Measurements from ENCODE around the gene COG5. TPM values are rescaled to one million over a fixed set of nuclear protein-coding genes. Genes with fewer than 3 reads are reported as not detected.

COG5 gene
- total RNA-seq, 2 experiments from 2014 or later = 37.6 to 40.3 TPM

DNA sequence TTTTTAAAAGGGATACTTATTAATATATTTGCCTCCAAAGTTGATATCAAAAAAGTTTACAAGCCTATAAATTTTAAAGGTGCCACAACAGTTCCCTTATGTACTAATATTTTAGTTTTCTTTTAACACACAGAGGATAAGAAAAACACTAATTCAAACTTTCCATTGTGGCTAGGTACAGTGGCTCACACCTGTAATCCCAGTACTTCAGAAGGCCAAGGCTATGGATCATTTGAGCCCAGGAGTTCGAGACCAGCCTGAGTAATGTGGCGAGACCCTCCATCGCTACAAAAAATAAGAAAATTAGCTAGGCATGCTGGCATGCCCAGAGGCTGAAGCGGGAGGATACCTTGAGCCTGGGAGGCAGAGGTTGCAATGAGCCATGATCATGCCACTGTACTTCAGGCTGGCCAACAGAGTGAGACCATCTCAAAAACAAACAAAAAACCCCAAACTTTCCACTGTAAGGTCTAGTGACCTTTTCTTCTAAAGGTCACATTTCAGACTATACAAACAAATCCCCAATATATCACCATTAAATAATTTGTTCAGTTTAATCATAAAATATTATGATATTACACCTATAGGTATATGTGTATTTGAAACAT is 287.4 kb downstream of the COG5 start:
- no peak for ATAC-seq
- H3K27ac Mint-ChIP-seq = no peak overlapping the region
- intact Hi-C loops (cut with micrococcal nuclease) = no loop called here
- H3K4me3 Mint-ChIP-seq = no peak overlapping the region
- TF ChIP-seq, protein P1, sequence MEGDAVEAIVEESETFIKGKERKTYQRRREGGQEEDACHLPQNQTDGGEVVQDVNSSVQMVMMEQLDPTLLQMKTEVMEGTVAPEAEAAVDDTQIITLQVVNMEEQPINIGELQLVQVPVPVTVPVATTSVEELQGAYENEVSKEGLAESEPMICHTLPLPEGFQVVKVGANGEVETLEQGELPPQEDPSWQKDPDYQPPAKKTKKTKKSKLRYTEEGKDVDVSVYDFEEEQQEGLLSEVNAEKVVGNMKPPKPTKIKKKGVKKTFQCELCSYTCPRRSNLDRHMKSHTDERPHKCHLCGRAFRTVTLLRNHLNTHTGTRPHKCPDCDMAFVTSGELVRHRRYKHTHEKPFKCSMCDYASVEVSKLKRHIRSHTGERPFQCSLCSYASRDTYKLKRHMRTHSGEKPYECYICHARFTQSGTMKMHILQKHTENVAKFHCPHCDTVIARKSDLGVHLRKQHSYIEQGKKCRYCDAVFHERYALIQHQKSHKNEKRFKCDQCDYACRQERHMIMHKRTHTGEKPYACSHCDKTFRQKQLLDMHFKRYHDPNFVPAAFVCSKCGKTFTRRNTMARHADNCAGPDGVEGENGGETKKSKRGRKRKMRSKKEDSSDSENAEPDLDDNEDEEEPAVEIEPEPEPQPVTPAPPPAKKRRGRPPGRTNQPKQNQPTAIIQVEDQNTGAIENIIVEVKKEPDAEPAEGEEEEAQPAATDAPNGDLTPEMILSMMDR (IDR thresholded peaks at IDR 0.05) = no peak
- ChIA-PET POLR2A (no interaction called here), CTCF (no interaction called here)
- H3K9me3 Mint-ChIP-seq = no peaks in the 10 kb centered on the region
- peaks cover 9% of the 10 kb centered on the region for H3K36me3 Mint-ChIP-seq (ENCODE audit: low read depth)
- no peak for DNase-seq
- no peaks in the 10 kb centered on the region for H3K4me1 Mint-ChIP-seq (ENCODE audit: low read depth)
- H3K27me3 Mint-ChIP-seq = no peaks in the 10 kb centered on the region

DNA sequence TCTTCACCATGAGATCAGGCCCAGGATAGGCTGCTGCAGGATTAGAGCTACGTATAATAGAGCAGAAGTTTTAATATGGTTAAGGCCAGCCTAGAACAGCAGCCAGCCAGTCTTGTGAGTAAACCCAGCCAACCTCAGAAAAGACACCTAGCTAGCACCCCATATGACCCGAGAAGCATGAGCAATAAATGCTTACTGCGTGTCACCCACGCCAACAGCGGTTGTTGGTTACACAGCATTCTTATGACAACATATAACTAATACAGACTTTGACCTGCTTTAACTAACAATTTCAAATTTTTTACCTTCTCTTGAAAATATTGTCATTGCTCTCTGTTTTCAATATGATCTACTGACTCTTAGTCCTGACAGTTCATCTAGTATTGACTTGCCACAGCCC is 289.2 kb downstream of the COG5 start:
- intact Hi-C loops (cut with micrococcal nuclease) = no loop called here

DNA sequence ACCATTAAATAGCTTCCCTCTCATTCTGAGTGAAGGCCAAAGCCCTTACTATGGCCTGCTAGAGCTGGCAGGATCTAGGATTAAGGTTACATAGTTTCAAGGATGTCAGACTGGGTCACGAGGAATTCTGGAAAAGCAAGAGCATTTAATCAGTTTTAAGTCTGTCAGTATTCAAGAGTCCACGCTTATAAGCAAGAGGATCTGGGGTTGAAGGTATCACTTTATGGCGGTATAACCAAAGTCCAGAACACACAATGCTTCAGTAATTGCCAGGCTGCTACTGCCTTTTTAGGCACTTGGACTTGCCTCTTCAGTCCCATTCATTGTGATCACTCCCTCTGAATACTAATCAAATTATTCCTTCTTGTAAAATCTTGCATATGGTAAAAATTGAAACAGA is 293.9 kb downstream of the COG5 start:
- H3K27ac Mint-ChIP-seq = no peak overlapping the region
- CTCF ChIA-PET = no interaction called here
- TF ChIP-seq, protein P1 (IDR thresholded peaks at IDR 0.05) = no peak
- ATAC-seq = no peak
- no peaks in the 10 kb centered on the region for H3K9me3 Mint-ChIP-seq
- no peak overlapping the region for H3K4me3 Mint-ChIP-seq
- no peak for DNase-seq
- H3K4me1 Mint-ChIP-seq (ENCODE audit: low read depth) = no peaks in the 10 kb centered on the region
- no peaks in the 10 kb centered on the region for H3K27me3 Mint-ChIP-seq
- intact Hi-C loops (cut with micrococcal nuclease) = no loop called here
- peaks cover 6% of the 10 kb centered on the region for H3K36me3 Mint-ChIP-seq (ENCODE audit: low read depth)
- POLR2A ChIA-PET = no interaction called here

More for the DNA sequence above, 289.2 kb downstream of the COG5 start:
- no peak overlapping the region for H3K27ac Mint-ChIP-seq
- CTCF ChIA-PET = interaction anchor here (1.0 to 1.2 kb wide), 3 partner anchors 8 to 422 kb away, joined by 3 to 4 read pairs (median 4); no protein-coding TSS in a partner anchor
- no peaks in the 10 kb centered on the region for H3K9me3 Mint-ChIP-seq
- no peaks in the 10 kb centered on the region for H3K27me3 Mint-ChIP-seq
- TF ChIP-seq, protein P1 (IDR thresholded peaks at IDR 0.05) = no peak
- ATAC-seq (no peak), DNase-seq (peak; percentile 6)
- no peaks in the 10 kb centered on the region for H3K4me1 Mint-ChIP-seq (ENCODE audit: low read depth)
- peaks cover 11% of the 10 kb centered on the region for H3K36me3 Mint-ChIP-seq (ENCODE audit: low read depth)
- no peak overlapping the region for H3K4me3 Mint-ChIP-seq
- POLR2A ChIA-PET = interaction anchor here (0.9 kb wide), 1 partner anchor 101 kb away, joined by 3 read pairs; no protein-coding TSS in a partner anchor

DNA sequence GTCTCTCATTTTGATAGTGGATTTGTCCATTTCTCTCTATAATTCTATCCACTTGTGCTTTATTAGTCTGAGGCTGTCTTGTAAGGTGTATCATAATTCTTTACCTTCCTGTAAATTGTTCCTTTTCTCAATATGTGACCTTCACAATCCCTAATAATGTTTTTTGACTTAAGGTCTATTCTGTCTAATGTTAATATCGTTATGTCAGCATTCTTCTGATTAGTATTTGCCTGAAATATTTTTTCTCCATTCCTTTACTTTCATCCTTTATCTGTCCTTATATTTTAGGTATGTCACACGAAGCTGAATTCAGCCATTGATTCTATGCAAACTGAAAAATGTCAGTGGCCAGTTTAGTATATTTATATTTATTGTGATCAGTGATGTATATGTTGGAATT is 295.1 kb downstream of the COG5 start:
- ATAC-seq = no peak
- no peaks in the 10 kb centered on the region for H3K4me1 Mint-ChIP-seq (ENCODE audit: low read depth)
- H3K27me3 Mint-ChIP-seq = no peaks in the 10 kb centered on the region
- H3K27ac Mint-ChIP-seq = no peak overlapping the region
- ChIA-PET POLR2A (no interaction called here), CTCF (no interaction called here)
- peaks cover 6% of the 10 kb centered on the region for H3K36me3 Mint-ChIP-seq (ENCODE audit: low read depth)
- TF ChIP-seq, protein P1 (IDR thresholded peaks at IDR 0.05) = no peak
- H3K9me3 Mint-ChIP-seq = no peaks in the 10 kb centered on the region
- no peak for DNase-seq
- intact Hi-C loops (cut with micrococcal nuclease) = no loop called here
- no peak overlapping the region for H3K4me3 Mint-ChIP-seq

DNA sequence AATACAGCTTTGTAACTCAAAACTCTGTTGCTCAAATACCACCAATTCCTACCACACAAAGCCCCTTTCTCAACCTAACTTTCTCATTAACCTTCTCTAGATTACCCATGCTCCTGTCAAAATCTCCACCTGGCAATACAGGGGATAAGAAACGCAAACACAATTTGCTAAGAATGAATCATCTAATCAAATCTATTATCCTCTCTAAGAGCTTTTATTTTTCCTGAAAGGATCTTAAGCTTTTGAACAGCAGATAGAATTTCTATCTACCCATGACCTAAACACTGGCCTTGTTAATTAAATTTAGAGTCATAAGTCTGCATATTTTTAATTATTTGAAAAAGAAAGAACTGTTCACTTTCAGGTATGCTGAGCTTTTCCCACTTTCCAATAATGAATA is 296.6 kb downstream of the COG5 start:
- CTCF ChIA-PET = interaction anchor here (0.9 kb wide), 1 partner anchor 8 kb away, joined by 3 read pairs; no protein-coding TSS in a partner anchor
- intact Hi-C loops (cut with micrococcal nuclease) = no loop called here
- peaks cover 7% of the 10 kb centered on the region for H3K36me3 Mint-ChIP-seq (ENCODE audit: low read depth)
- no peak overlapping the region for H3K27ac Mint-ChIP-seq
- DNase-seq (no peak), ATAC-seq (no peak)
- H3K27me3 Mint-ChIP-seq = no peaks in the 10 kb centered on the region
- no peaks in the 10 kb centered on the region for H3K9me3 Mint-ChIP-seq
- TF ChIP-seq, protein P1 (IDR thresholded peaks at IDR 0.05) = no peak
- no peak overlapping the region for H3K4me3 Mint-ChIP-seq
- H3K4me1 Mint-ChIP-seq (ENCODE audit: low read depth) = no peaks in the 10 kb centered on the region
- POLR2A ChIA-PET = no interaction called here
